ENCODE results near the gene APOBEC3A. TPM values are rescaled to one million over a fixed set of nuclear protein-coding genes. Genes with fewer than 3 reads are reported as not detected.

The APOBEC3A gene
- total and polyA plus RNA-seq, 9 donors = 0.11 to 2.5 (median 0.45) TPM; not detected in 2

- Histone ChIP-seq H3K36me3 (ENCODE audit: control insufficient read depth, insufficient read depth, low read length) (no peaks in the 10 kb centered on the region), H3K27ac (ENCODE audit: low read length) (no peak overlapping the region), H3K4me1 (ENCODE audit: control insufficient read depth, insufficient read depth, low read length) (peaks cover 3% of the 10 kb centered on the region), H3K9me3 (replicated peaks; ENCODE audit: control insufficient read depth, low read depth, low read length) (no peaks in the 10 kb centered on the region), H3K27me3 (ENCODE audit: control insufficient read depth, insufficient read depth, low read length) (peaks cover 14% of the 10 kb centered on the region), H3K4me3 (ENCODE audit: low read length) (no peak overlapping the region)
- DNase-seq = no peak
- 100% methylated on average over 1 of the region's 7 CpGs for WGBS (ENCODE audit: insufficient coverage)
Observed at GRCh38 chr22:38966942-38967341, 9.5 kb downstream of the APOBEC3A start.

GRCh38 chr22:38967451-38968450, 10.3 kb downstream of the APOBEC3A start:
- DNase-seq = peak; percentile 34
- H3K27me3 ChIP-seq (ENCODE audit: control insufficient read depth, insufficient read depth, low read length) = peaks cover 14% of the 10 kb centered on the region
- H3K9me3 ChIP-seq (replicated peaks; ENCODE audit: control insufficient read depth, low read depth, low read length) = no peaks in the 10 kb centered on the region
- H3K4me1 ChIP-seq (ENCODE audit: control insufficient read depth, insufficient read depth, low read length) = peaks cover 3% of the 10 kb centered on the region
- no peaks in the 10 kb centered on the region for H3K36me3 ChIP-seq (ENCODE audit: control insufficient read depth, insufficient read depth, low read length)
- no peak overlapping the region for H3K4me3 ChIP-seq (ENCODE audit: low read length)
- 63% methylated on average over 9 of the region's 15 CpGs for WGBS (ENCODE audit: insufficient coverage)
- H3K27ac ChIP-seq (ENCODE audit: low read length) = no peak overlapping the region

- Histone ChIP-seq H3K9me3 (replicated peaks; ENCODE audit: control insufficient read depth, low read depth, low read length) (no peaks in the 10 kb centered on the region), H3K27ac (ENCODE audit: low read length) (no peak overlapping the region), H3K4me3 (ENCODE audit: low read length) (no peak overlapping the region), H3K36me3 (ENCODE audit: control insufficient read depth, insufficient read depth, low read length) (no peaks in the 10 kb centered on the region), H3K4me1 (ENCODE audit: control insufficient read depth, insufficient read depth, low read length) (no peaks in the 10 kb centered on the region), H3K27me3 (ENCODE audit: control insufficient read depth, insufficient read depth, low read length) (peaks cover 14% of the 10 kb centered on the region)
- WGBS (ENCODE audit: insufficient coverage) = 79% methylated on average over 2 of the region's 11 CpGs
- no peak for DNase-seq
Observed at GRCh38 chr22:38968801-38969200, 11.4 kb downstream of the APOBEC3A start.

- H3K27me3 ChIP-seq (ENCODE audit: control insufficient read depth, insufficient read depth, low read length) = peaks cover 9% of the 10 kb centered on the region
- 56% methylated on average over 1 of the region's 8 CpGs for WGBS (ENCODE audit: insufficient coverage)
- no peak overlapping the region for H3K27ac ChIP-seq (ENCODE audit: low read length)
- H3K36me3 ChIP-seq (ENCODE audit: control insufficient read depth, insufficient read depth, low read length) = no peaks in the 10 kb centered on the region
- no peaks in the 10 kb centered on the region for H3K4me1 ChIP-seq (ENCODE audit: control insufficient read depth, insufficient read depth, low read length)
- DNase-seq = no peak
- no peak overlapping the region for H3K4me3 ChIP-seq (ENCODE audit: low read length)
- no peaks in the 10 kb centered on the region for H3K9me3 ChIP-seq (replicated peaks; ENCODE audit: control insufficient read depth, low read depth, low read length)
Observed at GRCh38 chr22:38970551-38970950, 13.1 kb downstream of the APOBEC3A start.

- H3K27me3 ChIP-seq (ENCODE audit: control insufficient read depth, insufficient read depth, low read length) = peaks cover 5% of the 10 kb centered on the region
Observed at GRCh38 chr22:38971202-38971601, 13.8 kb downstream of the APOBEC3A start.

GRCh38 chr22:38971791-38972190, 14.4 kb downstream of the APOBEC3A start:
- Histone ChIP-seq H3K36me3 (ENCODE audit: control insufficient read depth, insufficient read depth, low read length) (no peaks in the 10 kb centered on the region), H3K27me3 (ENCODE audit: control insufficient read depth, insufficient read depth, low read length) (peaks cover 5% of the 10 kb centered on the region), H3K4me1 (ENCODE audit: control insufficient read depth, insufficient read depth, low read length) (no peaks in the 10 kb centered on the region), H3K9me3 (replicated peaks; ENCODE audit: control insufficient read depth, low read depth, low read length) (peaks cover 2% of the 10 kb centered on the region), H3K27ac (ENCODE audit: low read length) (no peak overlapping the region), H3K4me3 (ENCODE audit: low read length) (no peak overlapping the region)
- WGBS (ENCODE audit: insufficient coverage) = no CpG with 5 or more reads among the region's 3 CpGs
- no peak for DNase-seq

More at GRCh38 chr22:38971202-38971601, 13.8 kb downstream of the APOBEC3A start:
- peaks cover 2% of the 10 kb centered on the region for H3K9me3 ChIP-seq (replicated peaks; ENCODE audit: control insufficient read depth, low read depth, low read length)
- H3K27ac ChIP-seq (ENCODE audit: low read length) = no peak overlapping the region
- H3K4me3 ChIP-seq (ENCODE audit: low read length) = no peak overlapping the region
- no peaks in the 10 kb centered on the region for H3K36me3 ChIP-seq (ENCODE audit: control insufficient read depth, insufficient read depth, low read length)
- WGBS (ENCODE audit: insufficient coverage) = 76% methylated on average over 4 of the region's 5 CpGs
- H3K4me1 ChIP-seq (ENCODE audit: control insufficient read depth, insufficient read depth, low read length) = no peaks in the 10 kb centered on the region
- no peak for DNase-seq

GRCh38 chr22:38972558-38972957, 15.1 kb downstream of the APOBEC3A start:
- WGBS (ENCODE audit: insufficient coverage) = no CpG with 5 or more reads among the region's 5 CpGs
- Histone ChIP-seq H3K27ac (ENCODE audit: low read length) (no peak overlapping the region), H3K4me1 (ENCODE audit: control insufficient read depth, insufficient read depth, low read length) (no peaks in the 10 kb centered on the region), H3K27me3 (ENCODE audit: control insufficient read depth, insufficient read depth, low read length) (peaks cover 3% of the 10 kb centered on the region), H3K36me3 (ENCODE audit: control insufficient read depth, insufficient read depth, low read length) (no peaks in the 10 kb centered on the region), H3K9me3 (replicated peaks; ENCODE audit: control insufficient read depth, low read depth, low read length) (peaks cover 2% of the 10 kb centered on the region), H3K4me3 (ENCODE audit: low read length) (no peak overlapping the region)
- DNase-seq = no peak

- no peaks in the 10 kb centered on the region for H3K36me3 ChIP-seq (ENCODE audit: control insufficient read depth, insufficient read depth, low read length)
- no peak overlapping the region for H3K4me3 ChIP-seq (ENCODE audit: low read length)
- peak; percentile 24 for DNase-seq
- H3K9me3 ChIP-seq (replicated peaks; ENCODE audit: control insufficient read depth, low read depth, low read length) = peaks cover 2% of the 10 kb centered on the region
- 0% methylated on average over 4 of the region's 15 CpGs for WGBS (ENCODE audit: insufficient coverage)
- peaks cover 2% of the 10 kb centered on the region for H3K27me3 ChIP-seq (ENCODE audit: control insufficient read depth, insufficient read depth, low read length)
- no peaks in the 10 kb centered on the region for H3K4me1 ChIP-seq (ENCODE audit: control insufficient read depth, insufficient read depth, low read length)
- no peak overlapping the region for H3K27ac ChIP-seq (ENCODE audit: low read length)
Observed at GRCh38 chr22:38973289-38974169, 16.1 kb downstream of the APOBEC3A start.

GRCh38 chr22:38974170-38974825, 16.9 kb downstream of the APOBEC3A start:
- WGBS (ENCODE audit: insufficient coverage) = 84% methylated on average over 3 of the region's 18 CpGs
- Histone ChIP-seq H3K9me3 (replicated peaks; ENCODE audit: control insufficient read depth, low read depth, low read length) (peaks cover 2% of the 10 kb centered on the region), H3K27me3 (ENCODE audit: control insufficient read depth, insufficient read depth, low read length) (peaks cover 2% of the 10 kb centered on the region), H3K4me3 (ENCODE audit: low read length) (no peak overlapping the region), H3K27ac (ENCODE audit: low read length) (no peak overlapping the region), H3K4me1 (ENCODE audit: control insufficient read depth, insufficient read depth, low read length) (no peaks in the 10 kb centered on the region), H3K36me3 (ENCODE audit: control insufficient read depth, insufficient read depth, low read length) (no peaks in the 10 kb centered on the region)
- no peak for DNase-seq
